ENCODE measurements around the gene AKAP6. TPM values are rescaled to one million over a fixed set of nuclear protein-coding genes. Genes with fewer than 3 reads are reported as not detected.

Gene AKAP6
- total RNA-seq, 4 donors from 2014 or later, result 1.1 to 16.0 (median 6.0) TPM

- intact Hi-C loops (cut with DNase I), result no loop called here
- 91% methylated on average over 4 of the region's 4 CpGs for WGBS, 2 donors
Observed at GRCh38 chr14:32818581-32818980, 489.5 kb downstream of the AKAP6 start.

GRCh38 chr14:32820181-32820580 is 491.1 kb downstream of the AKAP6 start:
- Histone ChIP-seq H3K4me1 (no peaks in the 10 kb centered on the region), H3K4me3 (no peak overlapping the region), H3K36me3 (no peaks in the 10 kb centered on the region), H3K27ac (no peak overlapping the region), H3K27me3 (no peaks in the 10 kb centered on the region), H3K9me3 (no peaks in the 10 kb centered on the region)
- DNase-seq, result no peak
- TF ChIP-seq, protein P1, sequence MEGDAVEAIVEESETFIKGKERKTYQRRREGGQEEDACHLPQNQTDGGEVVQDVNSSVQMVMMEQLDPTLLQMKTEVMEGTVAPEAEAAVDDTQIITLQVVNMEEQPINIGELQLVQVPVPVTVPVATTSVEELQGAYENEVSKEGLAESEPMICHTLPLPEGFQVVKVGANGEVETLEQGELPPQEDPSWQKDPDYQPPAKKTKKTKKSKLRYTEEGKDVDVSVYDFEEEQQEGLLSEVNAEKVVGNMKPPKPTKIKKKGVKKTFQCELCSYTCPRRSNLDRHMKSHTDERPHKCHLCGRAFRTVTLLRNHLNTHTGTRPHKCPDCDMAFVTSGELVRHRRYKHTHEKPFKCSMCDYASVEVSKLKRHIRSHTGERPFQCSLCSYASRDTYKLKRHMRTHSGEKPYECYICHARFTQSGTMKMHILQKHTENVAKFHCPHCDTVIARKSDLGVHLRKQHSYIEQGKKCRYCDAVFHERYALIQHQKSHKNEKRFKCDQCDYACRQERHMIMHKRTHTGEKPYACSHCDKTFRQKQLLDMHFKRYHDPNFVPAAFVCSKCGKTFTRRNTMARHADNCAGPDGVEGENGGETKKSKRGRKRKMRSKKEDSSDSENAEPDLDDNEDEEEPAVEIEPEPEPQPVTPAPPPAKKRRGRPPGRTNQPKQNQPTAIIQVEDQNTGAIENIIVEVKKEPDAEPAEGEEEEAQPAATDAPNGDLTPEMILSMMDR (IDR thresholded peaks at IDR 0.05), result no peak
- TF ChIP-seq POLR2A (IDR thresholded peaks at IDR 0.05), result no peak
- 67 to 100% methylated on average over 1 of the region's 1 CpG for WGBS, 2 donors
- intact Hi-C loops (cut with DNase I), result no loop called here

More at GRCh38 chr14:32818581-32818980, 489.5 kb downstream of the AKAP6 start:
- Histone ChIP-seq H3K27ac (no peak overlapping the region), H3K4me1 (no peaks in the 10 kb centered on the region), H3K36me3 (no peaks in the 10 kb centered on the region), H3K27me3 (no peaks in the 10 kb centered on the region), H3K4me3 (no peak overlapping the region), H3K9me3 (no peaks in the 10 kb centered on the region)
- TF ChIP-seq, protein P1 (IDR thresholded peaks at IDR 0.05), result no peak
- TF ChIP-seq POLR2A (IDR thresholded peaks at IDR 0.05), result no peak
- DNase-seq, result no peak

- intact Hi-C loops (cut with DNase I), result no loop called here
- no peaks in the 10 kb centered on the region for H3K4me1 ChIP-seq
- DNase-seq, result no peak
- H3K9me3 ChIP-seq, result no peaks in the 10 kb centered on the region
- no peaks in the 10 kb centered on the region for H3K36me3 ChIP-seq
- no peak overlapping the region for H3K4me3 ChIP-seq
- H3K27me3 ChIP-seq, result no peaks in the 10 kb centered on the region
- H3K27ac ChIP-seq, result no peak overlapping the region
- TF ChIP-seq POLR2A (IDR thresholded peaks at IDR 0.05), result no peak
- TF ChIP-seq, protein P1 (IDR thresholded peaks at IDR 0.05), result no peak
Observed at GRCh38 chr14:32820682-32821081, 491.6 kb downstream of the AKAP6 start.

- Histone ChIP-seq H3K36me3 (no peaks in the 10 kb centered on the region), H3K9me3 (no peaks in the 10 kb centered on the region), H3K4me3 (no peak overlapping the region), H3K4me1 (no peaks in the 10 kb centered on the region), H3K27me3 (no peaks in the 10 kb centered on the region), H3K27ac (no peak overlapping the region)
- TF ChIP-seq POLR2A (IDR thresholded peaks at IDR 0.05), result no peak
- TF ChIP-seq, protein P1 (IDR thresholded peaks at IDR 0.05), result no peak
- intact Hi-C loops (cut with DNase I), result no loop called here
- no peak for DNase-seq
- WGBS, 2 donors, result 79 to 85% methylated on average over 7 of the region's 7 CpGs
Observed at GRCh38 chr14:32821964-32822653, 493.0 kb downstream of the AKAP6 start.

- Histone ChIP-seq H3K4me3 (no peak overlapping the region), H3K4me1 (no peaks in the 10 kb centered on the region), H3K27ac (no peak overlapping the region), H3K36me3 (no peaks in the 10 kb centered on the region), H3K27me3 (no peaks in the 10 kb centered on the region), H3K9me3 (no peaks in the 10 kb centered on the region)
- WGBS, 2 donors, result 73 to 79% methylated on average over 5 of the region's 5 CpGs
- no peak for TF ChIP-seq POLR2A (IDR thresholded peaks at IDR 0.05)
- TF ChIP-seq, protein P1 (IDR thresholded peaks at IDR 0.05), result no peak
- intact Hi-C loops (cut with DNase I), result no loop called here
- no peak for DNase-seq
Observed at GRCh38 chr14:32823706-32824105, 494.6 kb downstream of the AKAP6 start.
